A549 (cell line): Measurements from ENCODE around the gene RAPGEF2. TPM values are rescaled to one million over a fixed set of nuclear protein-coding genes. Genes with fewer than 3 reads are reported as not detected.
A peak's percentile ranks its signal among the peaks of the same experiment; 100 is the strongest.

Source experiments
- ATAC-seq, 2 experiments: fragments of 200-7000 bp in 1 of 2; fragments of >200 bp in 1 of 2; cut with Nextera tagmentation in 1 of 2; cut with Tn5 transposase in 1 of 2; 3 replicates each; pipeline versions ENCODE4 v1.8.0 to v1.9.1; 2018 to 2020; ENCODE audit warnings: mild to moderate bottlenecking in 1 of 2, moderate library complexity in 1 of 2
- CTCF ChIA-PET: fragments of 300-600 bp; sonication (Branson Sonifier 250); formaldehyde crosslinking; extraction: SDS; loops from one replicate; lab custom pipeline; 2021; ENCODE audit warnings: antibody characterized with exemption, inconsistent platforms; lab: Yijun Ruan, JAX
- POLR2A ChIA-PET: fragments of 350-600 bp; formaldehyde crosslinking; extraction: SDS; loops from one replicate; lab custom pipeline; 2021; ENCODE audit warnings: antibody characterized with exemption, inconsistent platforms; lab: Yijun Ruan, JAX
- DNase-seq, 2 experiments: peaks; one replicate each; pipeline versions ENCODE4 v3.0.0 to v3.0.0-alpha.2; 2011 to 2016; ENCODE audit warnings: low read depth in 1 of 2, low spot score in 1 of 2
- FAIRE-seq: peaks from 2 replicates; lab custom pipeline; 2011; peaks lifted over from hg19 to GRCh38; lab: Jason Lieb, UNC
- H3K27ac ChIP-seq, 2 experiments: fragments of >200 bp; sonication (Bioruptor Twin); formaldehyde crosslinking; 3 replicates each; pipeline ENCODE4 v1.5.1; 2016 to 2017
- H3K4me1 ChIP-seq: fragments of >200 bp; sonication (Bioruptor Twin); formaldehyde crosslinking; 3 replicates; pipeline ENCODE4 v1.6.1; 2016
- H3K4me2 ChIP-seq: fragments of >200 bp; sonication (Bioruptor Twin); formaldehyde crosslinking; 3 replicates; pipeline ENCODE4 v1.6.1; 2016
- H3K4me3 ChIP-seq: fragments of >200 bp; sonication (Bioruptor Twin); formaldehyde crosslinking; 3 replicates; pipeline ENCODE4 v1.5.1; 2016
- H3K9me3 ChIP-seq: fragments of >200 bp; sonication (Bioruptor Twin); formaldehyde crosslinking; 3 replicates; pipeline ENCODE4 v1.6.1; 2016
- CHD4 ChIP-seq: fragments of 200-600 bp; sonication (generic); IDR thresholded peaks from 2 replicates; pipeline ENCODE4 v1.6.1; 2016; ENCODE audit warnings: antibody characterized with exemption, mild to moderate bottlenecking, borderline replicate concordance
- E2F6 ChIP-seq: IDR thresholded peaks from 2 replicates; pipeline ENCODE4 v1.6.1; 2012; ENCODE audit warnings: low read depth, borderline replicate concordance
- ELK1 ChIP-seq: fragments of 150-350 bp; IDR thresholded peaks from 2 replicates; pipeline ENCODE4 v1.6.1; 2014; ENCODE audit warnings: low read depth, mild to moderate bottlenecking, low read length
- FOSB ChIP-seq: fragments of 250-450 bp; sonication (Bioruptor Pico); IDR thresholded peaks from 2 replicates; pipeline ENCODE4 v1.5.0; 2020; ENCODE audit warnings: mild to moderate bottlenecking, moderate library complexity
- GATA3 ChIP-seq: IDR thresholded peaks from 2 replicates; pipeline ENCODE4 v1.6.1; 2012; ENCODE audit warnings: borderline replicate concordance
- HEYL ChIP-seq: fragments of 250-450 bp; sonication (Bioruptor Pico); IDR thresholded peaks from 2 replicates; pipeline ENCODE4 v1.8.0; 2021; ENCODE audit warnings: mild to moderate bottlenecking, moderate library complexity
- HMGXB4 ChIP-seq: fragments of 250-450 bp; sonication (Bioruptor Pico); IDR thresholded peaks from 2 replicates; pipeline ENCODE4 v1.5.0; 2021; ENCODE audit warnings: mild to moderate bottlenecking, moderate library complexity, borderline replicate concordance
- HOXB13 ChIP-seq: fragments of 250-450 bp; sonication (Bioruptor Pico); IDR thresholded peaks from 2 replicates; pipeline ENCODE4 v1.5.0; 2020; ENCODE audit warnings: low read depth, mild to moderate bottlenecking, moderate library complexity
- JUN ChIP-seq, 2 experiments: fragments of >200 bp; sonication (Bioruptor Twin); formaldehyde crosslinking; IDR thresholded peaks; 2 replicates in 1 of 2; 3 replicates in 1 of 2; pipeline ENCODE4 v1.6.1; 2016 to 2017
- JUNB ChIP-seq: fragments of >200 bp; sonication (Bioruptor Twin); formaldehyde crosslinking; IDR thresholded peaks from 2 replicates; pipeline ENCODE4 v1.6.1; 2016
- MAFK ChIP-seq: fragments of 450-650 bp; IDR thresholded peaks from 2 replicates; pipeline ENCODE4 v1.6.1; 2014; ENCODE audit not compliant: partially characterized antibody
- MYC ChIP-seq: IDR thresholded peaks from 2 replicates; pipeline ENCODE4 v1.6.1; 2012; ENCODE audit warnings: mild to moderate bottlenecking, inconsistent platforms, low read length, improper control_type of control experiment, borderline replicate concordance
- NFE2L2 ChIP-seq: fragments of 150-350 bp; conservative IDR thresholded peaks from 2 replicates; pipeline ENCODE4 v1.6.1; 2014; ENCODE audit warnings: low read length
- NPAS2 ChIP-seq: fragments of 250-450 bp; sonication (Bioruptor Pico); IDR thresholded peaks from 2 replicates; pipeline ENCODE4 v1.8.0; 2022; ENCODE audit warnings: mild to moderate bottlenecking, moderate library complexity, borderline replicate concordance
- PBX3 ChIP-seq: IDR thresholded peaks from 2 replicates; pipeline ENCODE4 v1.6.1; 2012
- POLR2AphosphoS2 ChIP-seq: conservative IDR thresholded peaks from 2 replicates; pipeline ENCODE4 v1.6.1; 2012; ENCODE audit warnings: low read length, improper control_type of control experiment, inconsistent platforms
- RNF2 ChIP-seq: fragments of 200-600 bp; sonication (generic); IDR thresholded peaks from 2 replicates; pipeline ENCODE4 v1.6.1; 2016; ENCODE audit warnings: low read depth, mild to moderate bottlenecking, antibody characterized with exemption, moderate library complexity, borderline replicate concordance
- TFCP2L1 ChIP-seq: fragments of 250-450 bp; sonication (Bioruptor Pico); IDR thresholded peaks from 2 replicates; pipeline ENCODE4 v1.5.0; 2021; ENCODE audit warnings: mild to moderate bottlenecking
- ZFP36 ChIP-seq: fragments of 450-650 bp; IDR thresholded peaks from 2 replicates; pipeline ENCODE4 v1.6.1; 2014; ENCODE audit warnings: borderline replicate concordance; ENCODE audit not compliant: partially characterized antibody
- ZSCAN20 ChIP-seq: fragments of 250-450 bp; sonication (Bioruptor Pico); IDR thresholded peaks from 2 replicates; pipeline ENCODE4 v1.8.0; 2022; ENCODE audit warnings: mild to moderate bottlenecking, moderate library complexity
- WGBS: methylation state at CpG from one replicate; pipeline ENCODE4 v1.1.6; 2017; ENCODE audit errors: missing lambda C conversion rate; 5-methylcytosine and 5-hydroxymethylcytosine counted together
- polyA plus RNA-seq, 4 experiments: library from polyadenylated mRNA; depleted of rRNA in 3 of 4; stranded (reverse); fragments of >200 nt; fragmentation: RNase III in 1 of 4; extraction: RNeasy Plus Mini Kit Qiagen cat#74134 plus additional on column Dnase treatment in 1 of 4; gene quantifications; 2 replicates in 3 of 4; 3 replicates in 1 of 4; pipeline ENCODE4 v1.2.3, GENCODE V29; 2011 to 2017

RAPGEF2 gene
- polyA plus RNA-seq, 2 of the 4 experiments (the other 2 are of a cell fraction): 10.7 to 31.8 TPM

DNA sequence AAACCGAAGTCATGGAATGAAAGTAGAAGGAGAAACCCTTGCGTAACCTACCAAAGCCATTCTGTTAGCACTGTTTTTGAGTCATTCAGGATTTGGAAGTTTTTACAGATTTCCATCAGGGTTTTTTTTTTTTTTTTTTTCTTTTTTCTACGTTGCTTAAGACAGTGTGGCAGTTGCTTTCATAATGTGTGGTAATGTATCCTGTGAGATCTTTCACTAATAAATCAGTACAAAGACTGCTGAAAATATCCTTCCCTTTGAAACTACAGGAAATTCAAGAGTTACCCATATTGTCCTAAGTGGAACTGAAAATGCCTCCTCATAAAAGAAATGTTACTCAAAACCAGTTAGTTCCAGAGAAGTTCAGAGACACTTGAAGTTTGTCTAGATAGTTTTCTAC is 137.8 kb downstream of the RAPGEF2 start (continued):
- TF ChIP-seq ELK1 (no peak), MYC (no peak), POLR2AphosphoS2 (no peak), HEYL (CRISPR knock-in tag) (no peak), NFE2L2 (no peak)

GRCh38 chr4:159242427-159242826 is 139.5 kb downstream of the RAPGEF2 start:
- ATAC-seq (no peak), FAIRE-seq (no peak), DNase-seq (no peak)
- Histone ChIP-seq H3K4me1 (peaks cover 3% of the 10 kb centered on the region; the same call in 1 of the 3 replicates), H3K27ac (no peak overlapping the region), H3K4me3 (no peak overlapping the region), H3K4me2 (no peak overlapping the region), H3K9me3 (no peaks in the 10 kb centered on the region)
- POLR2A ChIA-PET: no interaction called here
- CTCF ChIA-PET: no interaction called here
- TF ChIP-seq JUNB: no peak

GRCh38 chr4:159248384-159249178 is 145.7 kb downstream of the RAPGEF2 start:
- Histone ChIP-seq H3K9me3 (no peaks in the 10 kb centered on the region), H3K4me3 (no peak overlapping the region), H3K27ac (peak overlapping the region; percentile 38 to 54; a peak in 4 of 6 replicates), H3K4me1 (peaks cover 11% of the 10 kb centered on the region; the same call in 2 of the 3 replicates), H3K4me2 (peak overlapping the region; percentile 63)
- no peak for FAIRE-seq
- 76% methylated on average over 7 of the region's 7 CpGs for WGBS
- TF ChIP-seq MYC (no peak), FOSB (no peak), ELK1 (no peak), NFE2L2 (no peak), RNF2 (no peak), JUNB (no peak)
- peak in 1 of 2 experiments; percentile 56; a peak in 2 of 6 replicates for ATAC-seq
- CTCF ChIA-PET: interaction anchor here (0.7 to 1.4 kb wide), 2 partner anchors 11 to 399 kb away, joined by 3 read pairs; no protein-coding TSS in a partner anchor
- POLR2A ChIA-PET: interaction anchor here (0.7 kb wide), 1 partner anchor 169 kb away, joined by 3 read pairs; no protein-coding TSS in a partner anchor
- peak in 1 of 2 experiments; percentile 18 for DNase-seq

GRCh38 chr4:159250751-159251325 is 148.0 kb downstream of the RAPGEF2 start:
- Histone ChIP-seq H3K4me3 (no peak overlapping the region), H3K4me2 (no peak overlapping the region), H3K9me3 (no peaks in the 10 kb centered on the region), H3K4me1 (peaks cover 11% of the 10 kb centered on the region; the same call in 2 of the 3 replicates), H3K27ac (no peak overlapping the region)
- DNase-seq (no peak), FAIRE-seq (no peak), ATAC-seq (no peak)
- TF ChIP-seq GATA3: no peak
- no peak for TF ChIP-seq ZFP36
- no peak for TF ChIP-seq TFCP2L1 (CRISPR knock-in tag)
- no peak for TF ChIP-seq JUN (IDR thresholded peaks at IDR 0.05)
- TF ChIP-seq POLR2AphosphoS2: no peak
- TF ChIP-seq PBX3: no peak
- TF ChIP-seq HOXB13 (CRISPR knock-in tag): no peak
- no peak for TF ChIP-seq HEYL (CRISPR knock-in tag)
- no peak for TF ChIP-seq E2F6
- TF ChIP-seq FOSB: no peak
- TF ChIP-seq HMGXB4: no peak
- no peak for TF ChIP-seq ZSCAN20
- no peak for TF ChIP-seq NPAS2 (CRISPR knock-in tag)
- TF ChIP-seq CHD4: no peak
- TF ChIP-seq MAFK: no peak
- ChIA-PET POLR2A (interaction anchor here (0.6 kb wide), 1 partner anchor 511 kb away, joined by 3 read pairs; no protein-coding TSS in a partner anchor), CTCF (no interaction called here)
- WGBS: 89% methylated on average over 7 of the region's 35 CpGs
